HCT116 (cell line): ENCODE measurements around the gene AGBL1. TPM values are rescaled to one million over a fixed set of nuclear protein-coding genes. Genes with fewer than 3 reads are reported as not detected.

Source experiments
- ATAC-seq: fragments of 200-7000 bp; cut with Tn5 transposase; 2 replicates; pipeline ENCODE4 v1.9.1; 2020; ENCODE audit warnings: mild to moderate bottlenecking, moderate library complexity
- BruUV-seq: library from RNA; stranded (reverse); fragments of 400-500 nt; replicated peaks from 2 replicates; lab custom pipeline; 2021; lab: Mats Ljungman, UMichigan
- CTCF ChIA-PET: fragments of 300-600 bp; sonication (Branson Sonifier 250); formaldehyde crosslinking; loops from one replicate; lab custom pipeline; 2021; ENCODE audit warnings: antibody characterized with exemption; lab: Charles Lee
- POLR2A ChIA-PET: fragments of 300-600, 350-600 bp; sonication (Branson Sonifier 250); formaldehyde crosslinking; loops from one replicate; lab custom pipeline; 2021; ENCODE audit warnings: antibody characterized with exemption; lab: Charles Lee
- RAD21 ChIA-PET, 2 experiments: fragments of 300-600 bp; sonication (Branson Sonifier 250); formaldehyde crosslinking; loops; one replicate each; lab custom pipeline; 2023; ENCODE audit warnings: low total read pairs in 2 of 2; ENCODE audit not compliant: uncharacterized antibody in 2 of 2, unreplicated experiment in 2 of 2, low non-redundant PET in 1 of 2; lab: Charles Lee
- DNase-seq: peaks from one replicate; pipeline ENCODE4 v3.0.0-alpha.2; 2010; ENCODE audit warnings: low read depth, low spot score
- H2AFZ ChIP-seq: fragments of 200-600 bp; shearing (Covaris generic), sonication (generic); 2 replicates; pipeline ENCODE4 v1.6.1; 2017; ENCODE audit warnings: low read depth, mixed run types, mixed read lengths, antibody characterized with exemption, low read length; ENCODE audit not compliant: poor library complexity, severe bottlenecking
- H3K27ac ChIP-seq: 2 replicates; pipeline ENCODE4 v1.5.1; 2012; ENCODE audit warnings: low read depth, low read length
- H3K27me3 ChIP-seq: fragments of 200-600 bp; sonication (generic); 2 replicates; pipeline ENCODE4 v1.6.1; 2016; ENCODE audit warnings: mixed run types, low read length, mixed read lengths; ENCODE audit not compliant: insufficient read depth
- H3K36me3 ChIP-seq, 2 experiments: fragments of 200-500 bp in 1 of 2; fragments of 200-600 bp in 1 of 2; sonication (Bioruptor generic) in 1 of 2; sonication (generic) in 1 of 2; 2 replicates each; pipeline versions ENCODE4 v1.5.1 to v1.6.1; 2014 to 2016; ENCODE audit warnings: low read length in 2 of 2, inconsistent platforms in 1 of 2, mixed read lengths in 1 of 2, mixed run types in 1 of 2; ENCODE audit not compliant: insufficient read depth in 2 of 2, control insufficient read depth in 1 of 2
- H3K4me1 ChIP-seq, 2 experiments: fragments of 200-600 bp in 1 of 2; sonication (generic) in 1 of 2; 2 replicates each; pipeline versions ENCODE4 v1.5.1 to v1.6.1; 2012 to 2017; ENCODE audit warnings: low read length in 2 of 2, inconsistent platforms in 1 of 2, mild to moderate bottlenecking in 1 of 2, mixed read lengths in 1 of 2, mixed run types in 1 of 2, moderate library complexity in 1 of 2; ENCODE audit not compliant: insufficient read depth in 2 of 2, control insufficient read depth in 1 of 2
- H3K4me2 ChIP-seq: fragments of 200-600 bp; sonication (generic); 2 replicates; pipeline ENCODE4 v1.6.1; 2017; ENCODE audit warnings: mixed run types, low read length, mixed read lengths
- H3K4me3 ChIP-seq, 2 experiments: fragments of 200-600 bp in 1 of 2; sonication (generic) in 1 of 2; replicated peaks in 1 of 2; 2 replicates each; pipeline ENCODE4 v1.5.1; 2011 to 2016; ENCODE audit warnings: low read length in 2 of 2, control low read depth in 1 of 2, low read depth in 1 of 2, mild to moderate bottlenecking in 1 of 2, mixed read lengths in 1 of 2, mixed run types in 1 of 2
- H3K79me2 ChIP-seq: fragments of 200-600 bp; sonication (generic); 2 replicates; pipeline ENCODE4 v1.6.1; 2017; ENCODE audit warnings: mild to moderate bottlenecking, mixed run types, low read length, moderate library complexity, mixed read lengths; ENCODE audit not compliant: insufficient read depth
- H3K9ac ChIP-seq: fragments of 200-600 bp; sonication (generic); 2 replicates; pipeline ENCODE4 v1.6.1; 2016; ENCODE audit warnings: low read length, mixed read lengths
- H3K9me2 ChIP-seq: fragments of 200-600 bp; sonication (generic), shearing (Covaris generic); 2 replicates; pipeline ENCODE4 v1.6.1; 2017; ENCODE audit warnings: mixed run types, mild to moderate bottlenecking, moderate library complexity; ENCODE audit not compliant: insufficient read depth
- H3K9me3 ChIP-seq, 2 experiments: fragments of 200-500 bp in 1 of 2; fragments of 200-600 bp in 1 of 2; sonication (Bioruptor generic) in 1 of 2; sonication (generic) in 1 of 2; 2 replicates each; pipeline ENCODE4 v1.6.1; 2014 to 2017; ENCODE audit warnings: low read length in 2 of 2, mixed read lengths in 2 of 2, inconsistent platforms in 1 of 2, low read depth in 1 of 2, mild to moderate bottlenecking in 1 of 2, mixed run types in 1 of 2, moderate library complexity in 1 of 2; ENCODE audit not compliant: control insufficient read depth in 1 of 2, insufficient read depth in 1 of 2
- H4K20me1 ChIP-seq: fragments of 200-600 bp; sonication (generic), shearing (Covaris generic); 2 replicates; pipeline ENCODE4 v1.6.1; 2017; ENCODE audit warnings: mixed run types, mild to moderate bottlenecking, moderate library complexity; ENCODE audit not compliant: insufficient read depth
- EGR1 ChIP-seq: IDR thresholded peaks from 2 replicates; pipeline ENCODE4 v1.6.1; 2012; ENCODE audit warnings: low read depth
- ELF1 ChIP-seq: IDR thresholded peaks from 2 replicates; pipeline ENCODE4 v1.6.1; 2012; ENCODE audit warnings: low read depth, borderline replicate concordance
- EZH2 ChIP-seq: fragments of 200-600 bp; sonication (generic); IDR thresholded peaks from 2 replicates; pipeline ENCODE4 v1.6.1; 2017; ENCODE audit warnings: antibody characterized with exemption, mixed run types
- EZH2phosphoT487 ChIP-seq: fragments of 200-600 bp; IDR thresholded peaks from 2 replicates; pipeline ENCODE4 v1.6.1; 2018; ENCODE audit warnings: antibody characterized with exemption, borderline replicate concordance
- JUND ChIP-seq: IDR thresholded peaks from 2 replicates; pipeline ENCODE4 v1.6.1; 2012
- POLR2AphosphoS5 ChIP-seq: IDR thresholded peaks from 2 replicates; pipeline ENCODE4 v1.6.1; 2011; ENCODE audit warnings: mild to moderate bottlenecking, low read depth, low read length, moderate library complexity
- RAD21 ChIP-seq: IDR thresholded peaks from 2 replicates; pipeline ENCODE4 v1.6.1; 2012; ENCODE audit warnings: low read depth, mild to moderate bottlenecking
- SIN3A ChIP-seq: IDR thresholded peaks from 2 replicates; pipeline ENCODE4 v1.6.1; 2012; ENCODE audit warnings: low read depth
- SP1 ChIP-seq: IDR thresholded peaks from 2 replicates; pipeline ENCODE4 v1.6.1; 2012; ENCODE audit warnings: low read depth
- YY1 ChIP-seq: IDR thresholded peaks from 2 replicates; pipeline ENCODE4 v1.6.1; 2011; ENCODE audit warnings: low read length, low read depth, moderate library complexity, mild to moderate bottlenecking; ENCODE audit not compliant: insufficient replicate concordance; ENCODE audit errors: extremely low read depth
- ZFX ChIP-seq: fragments of 450-650 bp; IDR thresholded peaks from 2 replicates; pipeline ENCODE4 v1.6.1; 2017
- intact Hi-C: fragments of 100-400 bp; cut with micrococcal nuclease; formaldehyde crosslinking; loops from 2 replicates; pipeline ENCODE4 v1.10.0; 2022
- total RNA-seq: library from RNA; stranded (reverse); gene quantifications from one replicate; pipeline ENCODE4 v1.2.1, GENCODE V29; 2021; ENCODE audit not compliant: unreplicated experiment
- TF ChIP-seq, protein P1 (sequence below): IDR thresholded peaks from 2 replicates; pipeline ENCODE4 v1.6.1; 2011; ENCODE audit warnings: mild to moderate bottlenecking, low read length, moderate library complexity; ENCODE audit not compliant: insufficient replicate concordance; ENCODE audit errors: extremely low read depth

Gene AGBL1
- total RNA-seq, 1 experiment from 2014 or later: not detected

DNA sequence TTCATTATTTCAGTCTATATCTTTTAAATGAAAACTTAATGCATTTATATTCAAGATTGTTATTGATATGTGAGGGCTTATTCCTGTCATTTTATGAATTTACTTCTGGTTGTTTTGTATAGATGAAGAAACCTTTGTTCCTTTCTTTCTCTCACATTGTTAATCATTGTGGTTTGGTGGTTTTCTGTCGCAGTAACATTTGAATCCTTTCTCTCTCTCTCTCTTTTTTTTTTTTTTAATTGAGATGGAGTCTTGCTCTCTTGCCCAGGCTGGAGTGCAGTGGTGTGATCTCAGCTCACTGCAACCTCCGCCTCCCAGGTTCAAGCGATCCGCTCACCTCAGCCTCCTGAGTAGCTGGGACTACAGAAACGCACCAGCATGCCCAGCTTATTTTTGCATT is 22.1 kb downstream of the AGBL1 start (continued):
- TF ChIP-seq SP1 (no peak), EGR1 (no peak), ZFX (no peak)

DNA sequence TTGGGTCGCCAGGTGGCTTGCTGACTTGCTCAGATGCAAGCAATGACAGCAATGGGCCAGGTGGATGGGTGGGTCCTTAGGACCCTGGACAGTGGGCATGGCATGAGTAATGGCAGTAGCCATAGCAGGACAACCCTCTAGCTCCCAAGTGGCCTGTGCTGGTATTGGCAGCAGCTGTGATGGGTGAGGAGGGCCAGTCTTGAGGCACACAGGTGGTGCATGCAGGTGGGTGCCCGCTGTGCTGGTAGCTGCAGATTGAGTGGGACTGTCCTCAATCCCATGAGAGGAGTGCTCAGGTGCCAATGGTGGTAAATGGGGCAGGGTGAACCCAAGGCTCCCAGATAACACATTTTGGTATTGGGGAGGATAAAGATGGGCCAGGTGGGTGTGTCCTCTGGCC is 24.2 kb downstream of the AGBL1 start:
- no peaks in the 10 kb centered on the region for H3K4me1 ChIP-seq
- no peak overlapping the region for H3K4me2 ChIP-seq
- ATAC-seq (no peak), DNase-seq (no peak)
- ChIA-PET POLR2A (no interaction called here), RAD21 (no interaction called here), CTCF (no interaction called here)
- no peaks in the 10 kb centered on the region for H3K27me3 ChIP-seq
- H3K79me2 ChIP-seq: no peaks in the 10 kb centered on the region
- no peak overlapping the region for H3K27ac ChIP-seq
- H3K4me3 ChIP-seq: no peak overlapping the region
- no peaks in the 10 kb centered on the region for H3K9me2 ChIP-seq
- H3K36me3 ChIP-seq: no peaks in the 10 kb centered on the region
- BruUV-seq: no TSS peak
- no peaks in the 10 kb centered on the region for H3K9me3 ChIP-seq
- no peaks in the 10 kb centered on the region for H4K20me1 ChIP-seq
- TF ChIP-seq JUND: no peak
- no peak for TF ChIP-seq EZH2
- no peak for TF ChIP-seq RAD21
- no peak for TF ChIP-seq ZFX
- TF ChIP-seq EZH2phosphoT487: no peak
- TF ChIP-seq POLR2AphosphoS5: no peak
- TF ChIP-seq SIN3A: no peak
- TF ChIP-seq, protein P1, sequence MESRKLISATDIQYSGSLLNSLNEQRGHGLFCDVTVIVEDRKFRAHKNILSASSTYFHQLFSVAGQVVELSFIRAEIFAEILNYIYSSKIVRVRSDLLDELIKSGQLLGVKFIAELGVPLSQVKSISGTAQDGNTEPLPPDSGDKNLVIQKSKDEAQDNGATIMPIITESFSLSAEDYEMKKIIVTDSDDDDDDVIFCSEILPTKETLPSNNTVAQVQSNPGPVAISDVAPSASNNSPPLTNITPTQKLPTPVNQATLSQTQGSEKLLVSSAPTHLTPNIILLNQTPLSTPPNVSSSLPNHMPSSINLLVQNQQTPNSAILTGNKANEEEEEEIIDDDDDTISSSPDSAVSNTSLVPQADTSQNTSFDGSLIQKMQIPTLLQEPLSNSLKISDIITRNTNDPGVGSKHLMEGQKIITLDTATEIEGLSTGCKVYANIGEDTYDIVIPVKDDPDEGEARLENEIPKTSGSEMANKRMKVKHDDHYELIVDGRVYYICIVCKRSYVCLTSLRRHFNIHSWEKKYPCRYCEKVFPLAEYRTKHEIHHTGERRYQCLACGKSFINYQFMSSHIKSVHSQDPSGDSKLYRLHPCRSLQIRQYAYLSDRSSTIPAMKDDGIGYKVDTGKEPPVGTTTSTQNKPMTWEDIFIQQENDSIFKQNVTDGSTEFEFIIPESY: no peak
- TF ChIP-seq ELF1: no peak
- no peak for TF ChIP-seq YY1
- H3K9ac ChIP-seq: no peak overlapping the region
- H2AFZ ChIP-seq: no peak overlapping the region
- intact Hi-C loops: no loop called here
